SW480 (cell line): Measurements from ENCODE around the gene MORN4.
A peak's percentile ranks its signal among the peaks of the same experiment; 100 is the strongest.
"Not testable (repeated sequence)": the region's sequence is repeated elsewhere in the genome, so short reads cannot be mapped to it uniquely, and the experiment has no call there.

Experiments used
- DNase-seq: peaks from one replicate; pipeline ENCODE4 v3.0.0-alpha.2; 2016; ENCODE audit warnings: low spot score

The MORN4 gene

GRCh38 chr10:97597778-97598177 lies 35.5 kb downstream of the MORN4 start:
- DNase-seq: no peak

DNA sequence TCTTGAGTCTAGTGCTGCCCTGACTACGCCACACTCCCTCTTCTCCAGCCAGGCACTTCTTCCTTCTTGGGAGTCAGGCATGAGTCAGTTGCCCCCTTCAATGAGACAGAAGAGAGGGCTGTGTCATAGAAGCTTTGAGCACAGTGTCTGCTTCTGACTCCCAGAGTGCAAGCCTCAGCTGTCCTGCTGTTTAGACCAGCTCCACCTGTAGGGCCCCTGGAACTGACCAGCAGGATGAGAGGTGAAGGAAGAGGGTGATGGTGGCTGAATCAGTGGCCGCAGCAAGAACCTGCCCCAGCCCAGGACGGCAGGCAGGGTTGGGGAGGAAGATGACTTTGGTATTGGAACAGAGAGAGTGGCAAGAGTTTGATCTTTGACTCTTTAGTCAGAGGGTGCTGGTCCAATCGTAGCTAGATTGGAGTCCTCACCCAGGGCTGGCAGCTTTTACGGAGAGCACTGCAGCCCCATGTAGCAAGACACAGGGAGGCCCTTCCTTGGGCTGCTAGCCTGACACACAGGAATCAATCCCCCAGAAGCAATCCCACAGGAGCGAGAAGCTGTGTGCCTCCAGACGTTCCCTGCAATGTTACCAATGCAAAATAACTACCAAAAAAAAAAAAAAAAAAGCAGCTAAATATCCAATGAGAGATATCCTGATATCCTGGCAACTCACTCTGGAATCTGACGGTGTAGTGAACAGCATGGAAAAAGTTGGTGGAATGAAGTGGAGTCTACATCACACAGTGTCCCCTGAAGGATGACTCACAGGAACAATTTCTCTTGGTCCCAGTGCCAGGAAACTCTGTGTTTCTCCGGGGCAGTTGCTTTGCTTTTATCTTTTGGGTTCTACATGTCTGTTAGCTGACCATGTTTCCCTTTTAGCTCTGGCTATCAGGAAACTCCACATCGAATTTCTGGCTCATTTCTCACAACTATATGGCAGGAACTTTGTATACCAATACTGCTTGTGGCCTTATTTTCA lies 36.9 kb downstream of the MORN4 start:
- peak; percentile 55 for DNase-seq

GRCh38 chr10:97593421-97593820 lies 39.9 kb downstream of the MORN4 start:
- DNase-seq: no peak

- DNase-seq: no peak
Measured at GRCh38 chr10:97590748-97591495, 42.4 kb downstream of the MORN4 start.

DNA sequence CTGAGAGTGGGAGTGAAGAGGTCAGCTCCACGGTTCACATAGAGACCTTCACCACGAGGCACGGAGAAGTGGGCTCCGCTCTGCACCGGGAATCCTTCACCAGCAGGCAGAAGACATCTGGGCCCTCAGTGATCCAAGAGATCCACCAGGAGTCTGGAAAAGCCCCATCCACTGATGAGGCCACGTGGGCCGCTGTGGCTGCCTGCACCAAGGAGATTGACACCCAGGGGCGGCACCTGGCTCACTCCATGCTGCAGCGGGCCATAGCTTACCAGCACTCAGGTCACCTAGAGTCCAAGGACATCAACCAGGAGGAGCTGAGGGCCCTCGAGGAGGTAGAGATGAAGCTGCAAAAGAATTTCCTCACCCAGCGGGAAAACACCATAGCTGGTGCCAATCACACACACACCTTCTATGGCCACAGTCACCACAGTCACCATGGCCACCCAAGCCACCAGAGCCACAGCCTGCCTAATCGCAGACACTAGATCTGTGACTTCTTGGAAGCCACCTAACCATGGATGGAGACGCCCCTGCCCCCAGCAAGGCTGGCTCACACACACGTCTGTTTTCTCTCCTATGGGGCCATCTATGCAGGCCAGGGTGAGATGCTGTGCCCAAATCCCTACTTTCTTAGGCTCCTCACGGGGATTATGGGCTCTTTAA lies 43.1 kb downstream of the MORN4 start:
- no peak for DNase-seq

DNA sequence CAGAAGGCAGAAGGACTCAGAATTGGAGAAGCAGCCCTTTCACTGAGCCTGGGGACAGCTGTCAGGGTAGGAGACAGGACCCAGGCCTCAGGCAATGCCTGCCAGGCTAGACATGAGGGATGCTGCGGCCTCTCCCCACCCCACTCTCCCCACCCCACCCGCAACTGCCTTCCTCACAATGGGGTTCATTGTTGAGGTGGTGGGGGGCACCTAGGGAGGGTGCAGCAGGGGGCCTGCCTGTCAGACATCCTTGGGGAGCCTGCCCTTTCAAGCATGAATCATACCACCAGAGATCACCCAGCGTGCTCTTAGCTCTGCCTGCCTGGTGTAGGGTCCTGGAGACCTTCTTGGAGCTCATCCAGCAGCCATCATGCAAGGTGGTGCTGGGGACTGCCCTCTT lies 43.8 kb downstream of the MORN4 start, which contains the start of gene C10orf62:
TSS of gene C10orf62 (plus strand) at position 243 of the 400 bp plus-strand sequence. CDS start 177 bp downstream, outside the sequence.
- no peak for DNase-seq

- DNase-seq: no peak
Measured at GRCh38 chr10:97587183-97587582, 46.1 kb downstream of the MORN4 start.

DNA sequence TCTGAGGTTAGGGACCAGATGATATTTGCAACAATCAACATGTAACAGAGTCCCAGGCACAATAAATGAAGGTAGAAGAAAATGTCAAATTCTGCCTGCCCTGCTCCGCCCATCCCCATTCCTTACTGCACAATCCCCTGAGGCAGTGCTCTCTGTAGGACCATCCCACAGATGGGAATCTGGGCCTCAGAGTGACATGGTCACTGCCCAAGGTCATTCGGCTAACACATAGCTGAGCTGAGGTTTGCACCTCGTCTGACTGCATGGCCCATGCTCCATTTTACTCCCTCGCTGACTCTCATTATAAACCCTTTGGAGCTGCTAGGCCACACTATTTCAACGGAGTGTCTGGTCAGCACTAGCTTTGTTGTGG lies 47.9 kb downstream of the MORN4 start:
- no peak for DNase-seq

GRCh38 chr10:97584798-97585438 lies 48.4 kb downstream of the MORN4 start:
- no peak for DNase-seq

DNA sequence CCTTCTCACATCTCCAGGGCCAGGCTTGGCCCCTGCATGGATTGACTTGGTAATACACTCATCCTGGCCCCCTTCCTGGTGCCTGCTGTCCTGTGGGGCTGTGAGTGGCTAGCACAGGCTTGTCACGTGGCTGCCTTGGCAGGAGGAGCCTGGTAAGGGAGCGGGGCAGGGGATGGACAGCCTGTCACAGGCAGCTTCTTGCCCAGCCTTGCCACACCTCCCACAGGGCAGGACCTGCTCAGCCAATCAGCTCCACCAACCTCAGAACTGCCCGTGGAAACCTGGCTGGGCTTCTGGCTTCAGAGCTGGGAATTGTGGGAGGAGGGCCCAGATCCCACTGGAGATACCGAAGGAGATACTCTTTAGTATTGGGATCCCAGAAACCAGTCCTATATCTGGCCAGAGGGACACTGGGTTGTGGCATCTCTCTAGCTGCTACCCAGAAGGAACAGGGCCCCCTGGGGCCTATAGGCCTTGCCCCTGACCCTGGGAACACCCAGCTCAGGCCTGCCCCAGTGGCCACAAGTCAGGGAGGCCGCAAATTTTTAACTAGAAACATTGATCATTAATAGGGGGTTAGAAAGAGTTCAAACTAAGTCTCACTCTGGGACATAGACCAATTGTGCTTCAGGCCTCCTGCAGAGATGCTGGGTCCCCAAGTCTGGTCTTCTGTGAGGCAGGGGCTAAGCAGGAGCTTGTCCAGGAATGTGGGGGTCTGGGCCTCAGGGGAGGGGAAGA lies 49.1 kb downstream of the MORN4 start, which contains the start of gene HOGA1:
TSS of gene HOGA1 (plus strand) at position 330 of the 738 bp plus-strand sequence. CDS start at position 645, 315 bp downstream.
- peak; percentile 79 for DNase-seq

DNA sequence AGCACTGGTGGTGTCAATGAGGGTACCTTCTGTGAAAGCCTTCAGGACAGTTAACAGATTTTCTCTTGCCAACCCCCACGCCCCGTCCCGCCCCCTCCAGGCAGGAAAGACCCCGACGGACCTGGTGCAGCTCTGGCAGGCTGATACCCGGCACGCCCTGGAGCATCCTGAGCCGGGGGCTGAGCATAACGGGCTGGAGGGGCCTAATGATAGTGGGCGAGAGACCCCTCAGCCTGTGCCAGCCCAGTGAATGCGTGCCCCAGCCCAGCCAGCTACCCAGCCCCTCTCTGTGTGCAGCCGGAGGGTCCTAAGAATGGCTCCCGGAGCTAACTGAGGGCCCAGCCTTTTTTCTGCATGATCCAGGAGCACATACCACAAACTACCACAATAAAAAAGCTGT lies 49.8 kb downstream of the MORN4 start:
- DNase-seq: no peak

DNA sequence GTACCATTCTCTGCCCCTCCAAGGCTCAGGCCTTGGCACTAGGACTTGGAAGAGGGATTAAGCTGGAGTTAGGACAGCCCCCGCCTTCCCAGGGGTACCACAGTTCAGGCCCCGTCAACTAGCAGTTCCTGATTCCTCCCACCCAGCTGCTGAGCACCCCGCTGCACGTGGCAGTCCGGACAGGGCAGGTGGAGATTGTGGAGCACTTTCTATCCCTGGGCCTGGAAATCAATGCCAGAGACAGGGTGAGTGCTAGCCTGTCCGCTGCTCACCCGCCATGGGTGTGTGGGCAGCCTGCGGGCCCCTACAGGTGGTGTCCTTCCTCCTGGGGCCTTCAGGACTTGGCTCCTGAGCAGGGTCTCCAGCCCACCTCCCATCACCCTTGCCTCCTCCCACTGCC lies 51.1 kb downstream of the MORN4 start:
- no peak for DNase-seq

GRCh38 chr10:97580421-97581367 lies 52.6 kb downstream of the MORN4 start:
- no peak for DNase-seq

DNA sequence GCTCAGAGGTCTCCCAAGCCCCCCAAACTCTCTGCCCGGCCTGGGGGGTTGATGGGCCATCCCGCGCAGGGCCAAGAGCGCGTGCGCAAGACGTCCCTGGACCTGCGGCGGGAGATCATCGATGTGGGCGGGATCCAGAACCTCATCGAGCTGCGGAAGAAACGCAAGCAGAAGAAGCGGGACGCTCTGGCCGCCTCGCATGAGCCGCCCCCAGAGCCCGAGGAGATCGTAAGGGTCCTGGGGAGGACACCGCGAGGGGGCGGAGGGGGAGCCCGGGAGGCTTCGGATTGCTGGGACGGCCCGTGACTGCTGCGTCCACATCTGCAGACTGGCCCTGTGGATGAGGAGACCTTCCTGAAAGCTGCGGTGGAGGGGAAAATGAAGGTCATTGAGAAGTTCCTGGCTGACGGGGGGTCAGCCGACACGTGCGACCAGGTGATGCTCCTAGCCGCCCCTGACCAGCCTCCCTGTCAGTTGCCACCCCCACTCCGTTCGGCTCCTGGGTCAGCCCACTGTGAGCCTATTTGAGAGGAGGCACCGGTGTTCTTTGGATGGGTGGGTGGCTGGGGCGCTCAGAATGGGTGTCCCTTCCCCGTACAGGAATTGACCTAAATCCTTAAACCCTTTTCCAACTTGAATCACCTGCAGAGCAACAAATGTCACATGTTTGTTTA lies 55.0 kb downstream of the MORN4 start:
- DNase-seq: no peak

DNA sequence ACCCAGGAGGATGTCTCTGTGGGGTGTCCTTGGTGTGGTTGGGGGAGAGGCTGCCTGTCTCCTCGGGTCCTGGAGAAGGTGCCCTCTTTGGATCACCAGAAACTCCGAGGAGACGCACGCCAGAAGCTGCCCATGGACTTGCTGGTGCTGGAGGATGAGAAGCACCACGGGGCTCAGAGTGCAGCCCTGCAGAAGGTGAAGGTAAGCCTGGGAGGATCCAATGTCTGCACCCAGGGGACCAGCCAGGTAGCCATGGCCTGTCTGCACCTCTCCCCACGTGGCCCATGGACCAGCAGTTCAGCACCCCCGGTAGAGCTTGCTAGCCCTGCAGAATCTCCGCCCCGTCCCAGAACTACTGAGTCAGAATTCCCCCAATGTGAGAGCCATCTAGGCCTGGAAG lies 55.6 kb downstream of the MORN4 start:
- DNase-seq: no peak

GRCh38 chr10:97576487-97576886 lies 56.8 kb downstream of the MORN4 start:
- DNase-seq: not testable (repeated sequence)

DNA sequence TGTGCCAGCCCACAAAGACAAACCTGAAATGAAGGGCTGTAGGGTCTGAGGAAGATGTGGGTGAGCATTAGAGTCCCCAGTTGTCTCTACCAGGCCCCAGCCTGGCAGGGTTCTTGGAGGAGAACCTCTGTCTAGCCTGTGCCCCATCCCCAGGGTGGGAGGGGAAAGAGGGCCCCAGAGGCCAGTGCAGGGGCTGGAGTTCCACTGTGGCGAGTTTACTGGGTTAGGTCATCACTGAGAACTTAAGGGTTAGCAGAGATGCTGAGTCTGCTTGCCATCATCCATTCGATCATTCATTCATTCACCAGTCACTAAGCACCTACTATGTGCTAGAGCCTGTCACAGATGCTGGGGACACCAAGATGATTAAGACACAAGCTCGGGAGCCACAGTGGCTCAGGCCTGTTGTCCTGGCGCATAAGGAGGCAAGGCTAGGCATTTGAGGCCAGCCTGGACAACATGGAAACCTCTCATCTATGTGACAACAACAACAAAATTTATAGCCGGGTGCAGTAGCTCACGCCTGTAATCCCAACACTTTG lies 58.1 kb downstream of the MORN4 start:
- no peak for DNase-seq

- DNase-seq: peak; percentile 93
Measured at GRCh38 chr10:97574374-97575126, 58.8 kb downstream of the MORN4 start.
